Kidney epithelial cell (primary cell): ENCODE results near the gene CAMSAP1. TPM values are rescaled to one million over a fixed set of nuclear protein-coding genes. Genes with fewer than 3 reads are reported as not detected.

ENCODE experiments used
- DNase-seq: peaks from one replicate; pipeline ENCODE4 v3.0.0-alpha.2; 2010; ENCODE audit warnings: low read depth
- H3K27me3 ChIP-seq: 2 replicates; pipeline ENCODE4 v1.6.0; 2011; ENCODE audit warnings: low read length; ENCODE audit not compliant: control insufficient read depth, insufficient read depth
- H3K36me3 ChIP-seq: 2 replicates; pipeline ENCODE4 v1.5.1; 2011; ENCODE audit warnings: low read length; ENCODE audit not compliant: control insufficient read depth, insufficient read depth
- H3K4me3 ChIP-seq: 2 replicates; pipeline ENCODE4 v1.5.1; 2011; ENCODE audit warnings: low read depth, mild to moderate bottlenecking, control low read depth, low read length
- CTCF ChIP-seq: IDR thresholded peaks from 2 replicates; pipeline ENCODE4 v1.5.1; 2011; ENCODE audit warnings: mild to moderate bottlenecking, moderate library complexity, low read length, control low read depth, inconsistent platforms; ENCODE audit not compliant: insufficient read depth, poor library complexity, severe bottlenecking
- total RNA-seq: library from RNA; depleted of rRNA; stranded (reverse); fragments of >200 nt; gene quantifications from 2 replicates; pipeline ENCODE4 v1.2.3, GENCODE V29; 2015

Gene CAMSAP1
- total RNA-seq, 1 donor from 2014 or later: 70.4 TPM

- Histone ChIP-seq H3K36me3 (no peaks in the 10 kb centered on the region), H3K27me3 (no peaks in the 10 kb centered on the region), H3K4me3 (no peak overlapping the region)
- no peak for DNase-seq
- TF ChIP-seq CTCF: no peak
Measured at GRCh38 chr9:135901826-135902225, 5.5 kb downstream of the CAMSAP1 start.

GRCh38 chr9:135901031-135901758, 6.2 kb downstream of the CAMSAP1 start:
- H3K27me3 ChIP-seq: no peaks in the 10 kb centered on the region
- H3K4me3 ChIP-seq: no peak overlapping the region
- no peak for TF ChIP-seq CTCF
- H3K36me3 ChIP-seq: no peaks in the 10 kb centered on the region
- DNase-seq: no peak

- H3K4me3 ChIP-seq: no peak overlapping the region
- DNase-seq: no peak
- no peak for TF ChIP-seq CTCF
Measured at GRCh38 chr9:135898634-135899407, 8.5 kb downstream of the CAMSAP1 start.

GRCh38 chr9:135896626-135897025, 10.7 kb downstream of the CAMSAP1 start:
- no peak for TF ChIP-seq CTCF
- H3K4me3 ChIP-seq: no peak overlapping the region
- no peaks in the 10 kb centered on the region for H3K36me3 ChIP-seq
- no peak for DNase-seq
- no peaks in the 10 kb centered on the region for H3K27me3 ChIP-seq

More at GRCh38 chr9:135898634-135899407, 8.5 kb downstream of the CAMSAP1 start:
- Histone ChIP-seq H3K27me3 (no peaks in the 10 kb centered on the region), H3K36me3 (no peaks in the 10 kb centered on the region)

- DNase-seq: no peak
- Histone ChIP-seq H3K27me3 (no peaks in the 10 kb centered on the region), H3K4me3 (no peak overlapping the region), H3K36me3 (no peaks in the 10 kb centered on the region)
- TF ChIP-seq CTCF: no peak
Measured at GRCh38 chr9:135896205-135896604, 11.1 kb downstream of the CAMSAP1 start.
